ENCODE results near the gene ETFA.

DNA sequence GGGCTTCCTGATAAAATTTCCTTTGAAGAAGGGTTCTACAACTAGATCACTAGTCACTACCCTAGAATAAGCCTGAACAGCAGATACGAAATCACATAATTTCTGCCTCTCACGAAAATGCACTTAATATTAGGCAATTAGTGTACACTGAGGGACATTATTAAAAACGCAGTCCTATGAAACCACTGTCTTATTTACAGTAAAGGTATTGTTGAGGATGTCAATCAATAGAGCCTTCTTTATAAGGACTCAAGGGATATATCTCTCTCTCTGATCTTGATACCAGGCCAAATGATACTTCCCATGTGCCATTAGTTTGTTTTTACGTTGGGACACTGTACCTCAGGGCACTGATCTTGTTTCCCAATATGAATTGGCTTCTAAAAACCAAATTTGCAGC lies 59.6 kb downstream of the ETFA start:
- TF ChIP-seq, protein P1, sequence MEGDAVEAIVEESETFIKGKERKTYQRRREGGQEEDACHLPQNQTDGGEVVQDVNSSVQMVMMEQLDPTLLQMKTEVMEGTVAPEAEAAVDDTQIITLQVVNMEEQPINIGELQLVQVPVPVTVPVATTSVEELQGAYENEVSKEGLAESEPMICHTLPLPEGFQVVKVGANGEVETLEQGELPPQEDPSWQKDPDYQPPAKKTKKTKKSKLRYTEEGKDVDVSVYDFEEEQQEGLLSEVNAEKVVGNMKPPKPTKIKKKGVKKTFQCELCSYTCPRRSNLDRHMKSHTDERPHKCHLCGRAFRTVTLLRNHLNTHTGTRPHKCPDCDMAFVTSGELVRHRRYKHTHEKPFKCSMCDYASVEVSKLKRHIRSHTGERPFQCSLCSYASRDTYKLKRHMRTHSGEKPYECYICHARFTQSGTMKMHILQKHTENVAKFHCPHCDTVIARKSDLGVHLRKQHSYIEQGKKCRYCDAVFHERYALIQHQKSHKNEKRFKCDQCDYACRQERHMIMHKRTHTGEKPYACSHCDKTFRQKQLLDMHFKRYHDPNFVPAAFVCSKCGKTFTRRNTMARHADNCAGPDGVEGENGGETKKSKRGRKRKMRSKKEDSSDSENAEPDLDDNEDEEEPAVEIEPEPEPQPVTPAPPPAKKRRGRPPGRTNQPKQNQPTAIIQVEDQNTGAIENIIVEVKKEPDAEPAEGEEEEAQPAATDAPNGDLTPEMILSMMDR (IDR thresholded peaks at IDR 0.05; ENCODE audit: low read length): no peak
- no peak for TF ChIP-seq EZH2 (optimal IDR thresholded peaks at IDR 0.05; ENCODE audit: low read depth, low read length)
- TF ChIP-seq EZH2phosphoT487 (IDR thresholded peaks at IDR 0.05; ENCODE audit: low read length): no peak
